Measurements from ENCODE around the gene MPPED1.

The MPPED1 gene

DNA sequence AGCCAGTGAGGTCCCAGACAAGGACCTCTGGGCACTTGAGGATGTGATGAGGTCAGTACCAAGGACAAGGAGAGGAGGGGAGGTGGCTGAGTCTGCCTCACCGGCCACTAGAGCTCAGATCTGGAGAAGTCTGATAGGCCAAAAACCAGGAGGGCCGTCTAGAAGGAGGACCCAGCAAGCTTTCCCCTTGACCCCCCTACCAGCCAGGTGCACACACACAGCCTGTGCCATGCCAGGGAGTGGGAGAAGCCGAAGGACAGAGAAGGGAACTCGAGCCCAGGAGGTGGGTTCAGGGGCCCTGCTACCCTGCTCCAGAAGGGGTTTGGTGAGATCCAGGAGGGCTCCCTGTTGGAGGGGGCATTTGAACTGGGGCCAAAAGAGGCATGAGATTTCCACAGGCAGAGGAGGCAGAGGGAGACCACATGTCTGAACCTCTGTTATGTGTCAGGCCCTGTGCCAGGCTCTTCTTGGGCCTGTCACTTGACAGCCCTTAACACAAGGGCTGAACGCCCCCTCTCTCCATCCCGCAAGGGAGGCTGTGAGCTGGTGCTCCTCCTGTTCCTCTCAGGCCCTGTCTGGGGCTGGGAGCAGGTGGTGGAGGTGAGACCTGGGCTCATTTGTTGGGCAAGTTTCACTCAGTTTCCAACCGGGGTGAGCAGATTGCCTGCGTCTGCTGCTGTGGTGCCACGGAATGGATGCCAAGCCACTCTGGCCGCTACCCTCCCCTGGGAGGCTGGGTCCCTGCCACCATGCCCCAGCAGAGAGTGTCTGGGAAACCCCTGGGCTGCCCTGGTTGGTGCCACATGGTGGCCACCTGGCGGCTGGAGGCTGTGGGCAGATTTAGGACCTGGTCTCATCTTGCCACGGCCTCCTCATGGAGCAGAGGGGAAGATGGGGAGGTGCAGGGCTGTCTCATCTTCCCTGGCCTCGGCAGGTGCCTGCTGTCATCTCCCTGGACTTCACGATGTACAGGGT is 65.2 kb downstream of the MPPED1 start:
- DNase-seq (ENCODE audit: low spot score), result no peak

DNA sequence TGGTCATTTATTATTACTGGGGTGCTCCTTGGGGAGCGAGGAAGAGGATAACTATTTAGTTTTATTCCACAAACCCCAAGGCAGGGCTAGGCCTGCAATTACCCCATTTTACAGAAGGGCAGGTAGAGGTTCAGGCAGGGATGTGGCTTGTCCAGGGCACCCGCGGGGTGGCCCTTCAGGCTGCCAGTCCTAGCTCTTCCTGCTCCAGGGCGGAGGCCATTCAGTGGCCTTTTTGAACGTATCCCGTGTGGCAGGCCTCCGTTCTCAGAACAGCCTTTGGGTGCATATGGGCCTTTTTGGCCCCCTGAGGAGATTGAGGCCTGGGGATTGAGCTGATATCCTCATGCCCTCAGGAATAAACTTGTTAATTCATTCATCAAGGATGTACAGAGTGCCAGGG is 66.2 kb downstream of the MPPED1 start:
- no peak for DNase-seq (ENCODE audit: low spot score)

DNA sequence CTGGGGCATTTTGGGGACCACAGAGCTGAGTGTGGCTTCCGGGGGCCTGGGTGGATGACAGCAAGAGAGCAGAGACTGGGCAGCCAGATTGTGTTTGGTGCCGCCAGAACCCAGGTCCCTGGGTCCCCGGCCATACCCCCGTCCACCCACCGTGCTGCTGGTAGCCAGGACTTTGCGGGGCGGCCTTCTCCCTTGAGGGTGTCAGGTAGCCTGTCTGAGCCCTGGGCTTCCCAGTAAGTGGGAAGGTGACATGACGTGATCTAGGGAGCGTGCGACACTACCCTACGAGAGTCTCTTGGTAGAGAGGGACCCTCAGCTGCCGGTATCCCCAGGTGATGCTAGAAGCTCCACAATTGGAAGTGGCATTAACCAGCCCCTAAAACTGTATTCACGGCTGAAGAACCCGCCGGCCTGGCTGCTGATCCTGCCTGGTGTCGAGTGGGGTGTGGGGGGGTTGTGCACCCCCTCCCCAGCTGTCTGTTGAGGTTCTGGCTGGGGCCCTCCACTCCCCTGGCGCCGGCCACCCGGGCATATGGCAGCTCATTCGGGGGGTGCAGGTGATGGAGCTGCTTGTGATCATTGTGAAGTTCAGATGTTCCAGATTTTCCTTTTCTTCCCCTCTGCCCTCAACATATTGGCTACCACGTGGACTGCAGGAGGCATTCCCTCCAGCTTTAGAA is 66.9 kb downstream of the MPPED1 start:
- DNase-seq (ENCODE audit: low spot score), result no peak

DNA sequence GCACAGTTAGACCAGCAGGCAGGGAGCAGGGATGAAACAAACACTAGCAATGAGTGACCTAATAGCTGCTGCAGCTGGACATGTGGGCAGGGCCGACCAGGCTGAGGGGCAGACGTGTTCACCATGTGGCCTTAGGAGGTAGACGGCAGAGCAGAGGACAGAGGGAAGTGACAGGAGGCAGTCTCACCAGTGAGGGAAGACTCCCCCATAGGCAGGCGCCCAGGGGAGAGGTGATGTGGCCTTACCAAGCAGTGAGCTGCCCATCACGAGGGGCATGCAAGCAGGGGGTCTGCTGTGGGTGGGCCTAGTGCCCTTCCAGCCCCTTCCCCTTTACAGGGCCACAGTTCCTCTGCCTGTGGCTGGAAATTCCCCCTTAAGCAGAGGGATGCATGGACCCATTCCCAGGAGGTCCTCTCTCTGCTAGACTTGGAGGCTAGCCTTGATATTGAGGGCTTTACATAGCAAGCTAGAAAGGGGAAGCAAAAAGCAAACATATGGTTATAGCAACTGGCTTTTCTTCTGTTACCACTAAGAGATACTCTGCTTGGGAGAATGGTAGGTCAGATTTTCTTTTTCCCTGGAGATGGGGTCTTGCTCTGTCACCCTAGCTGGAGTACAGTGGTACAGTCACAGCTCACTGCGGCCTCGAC is 67.6 kb downstream of the MPPED1 start:
- no peak for DNase-seq (ENCODE audit: low spot score)

DNA sequence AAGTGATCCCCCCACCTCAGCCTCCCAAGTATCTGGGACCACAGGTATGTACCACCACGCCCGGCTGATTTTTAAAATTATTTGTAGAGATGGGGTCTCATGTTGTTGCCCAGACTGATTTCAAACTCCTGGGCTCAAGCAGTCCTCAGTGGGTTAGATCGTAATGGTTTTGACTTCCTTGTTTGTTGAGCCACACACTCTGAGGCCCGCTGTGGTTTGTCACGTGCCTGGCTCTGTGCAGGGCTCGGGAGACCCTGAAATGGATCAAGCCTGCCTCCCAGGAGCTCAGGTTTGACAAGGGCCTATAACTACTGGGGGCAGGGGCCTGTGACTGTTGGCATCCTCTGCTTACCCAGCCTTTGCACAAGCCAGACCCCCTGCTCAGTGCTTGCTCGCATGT is 68.1 kb downstream of the MPPED1 start:
- no peak for DNase-seq (ENCODE audit: low spot score)

DNA sequence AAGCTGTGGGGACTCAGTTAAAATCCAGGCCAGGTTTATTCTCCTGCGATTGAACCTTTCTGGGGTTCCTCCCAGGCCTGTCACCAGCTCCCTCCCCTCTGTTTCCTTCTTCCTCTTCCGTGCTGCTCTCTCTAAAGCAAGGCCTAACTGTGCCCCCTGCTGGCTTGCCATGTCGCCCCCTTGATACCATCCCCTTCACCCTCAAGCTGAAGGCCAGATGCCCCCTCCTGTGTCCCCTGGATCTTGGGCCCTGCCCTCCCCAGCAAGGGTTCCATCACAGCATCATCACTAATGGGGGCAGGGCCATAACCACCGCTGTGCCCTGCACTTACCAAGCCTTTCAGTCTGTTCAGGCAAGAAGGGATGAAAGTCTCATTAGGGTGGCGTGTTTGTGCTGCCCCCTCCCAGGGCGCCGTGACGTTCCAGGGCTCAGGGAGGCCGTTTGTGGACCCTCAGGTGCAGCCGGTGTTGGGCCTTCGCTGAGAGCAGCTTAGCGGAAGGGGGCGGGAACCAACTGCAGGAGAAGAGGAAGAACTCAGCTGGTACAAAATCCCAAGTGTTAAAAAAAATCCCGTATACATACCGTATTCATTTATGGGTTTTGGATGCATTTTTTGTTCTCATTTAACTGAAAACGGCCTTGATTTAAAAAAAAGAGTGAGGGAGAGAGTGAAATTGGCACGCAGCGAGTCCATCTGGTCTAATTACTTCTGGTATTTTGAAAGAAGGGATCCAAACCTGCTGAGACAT is 69.9 kb downstream of the MPPED1 start:
- no peak for DNase-seq (ENCODE audit: low spot score)

DNA sequence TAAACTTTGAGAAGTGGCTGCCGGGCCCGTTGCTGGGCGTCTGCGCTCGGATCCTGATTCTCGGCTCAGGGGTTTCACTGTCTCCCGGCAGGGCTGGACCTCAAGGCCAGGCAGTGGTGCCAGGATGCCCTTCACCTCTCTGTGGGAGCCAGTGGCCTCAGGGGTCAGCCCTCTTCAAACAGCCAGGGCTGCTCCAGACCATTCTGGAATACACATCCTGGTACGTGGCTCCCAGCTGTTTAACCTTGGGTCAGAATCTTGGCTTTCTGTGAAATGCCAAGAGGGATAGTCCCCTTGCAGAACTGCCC is 70.5 kb downstream of the MPPED1 start:
- DNase-seq (ENCODE audit: low spot score), result no peak

DNA sequence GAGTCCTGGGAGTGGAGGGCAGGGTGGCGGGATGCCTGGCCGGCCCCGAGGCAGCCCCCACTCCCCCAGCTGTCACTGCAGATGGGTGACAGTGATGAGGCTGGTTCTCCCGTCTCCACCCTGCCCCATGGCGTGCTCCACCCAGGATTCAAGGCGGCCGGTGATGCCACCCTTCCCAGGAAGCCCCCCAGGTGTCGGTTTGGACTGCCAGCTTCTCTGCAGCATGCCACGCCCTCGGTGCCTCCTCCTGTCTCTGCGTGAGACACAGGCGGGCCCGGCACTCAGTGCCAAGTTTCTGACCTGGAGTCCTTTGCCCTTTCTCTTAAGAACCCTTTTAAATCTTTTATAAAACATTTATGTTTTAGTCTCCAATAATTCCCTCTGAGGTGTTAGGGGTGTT is 71.5 kb downstream of the MPPED1 start:
- DNase-seq (ENCODE audit: low spot score), result no peak

DNA sequence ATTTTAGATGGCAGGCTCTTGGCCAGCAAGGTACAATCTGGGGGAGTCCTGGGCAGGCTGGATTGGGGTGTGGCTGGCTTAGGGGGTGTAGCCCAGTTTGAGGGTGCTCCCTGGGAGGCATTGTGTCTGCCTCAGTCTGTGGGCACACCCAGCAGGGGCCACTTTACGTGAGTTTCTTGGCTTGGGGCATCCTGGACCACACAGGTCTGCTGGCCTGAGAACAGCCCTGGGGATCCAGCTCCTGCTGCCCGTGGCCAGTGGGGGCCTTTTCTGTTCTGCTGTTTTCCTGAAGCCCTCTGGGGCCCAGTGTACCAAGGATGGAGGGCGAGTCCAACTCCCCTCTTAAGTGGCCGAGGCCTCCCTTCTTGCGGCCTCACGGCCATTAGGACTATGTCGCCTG is 71.9 kb downstream of the MPPED1 start:
- no peak for DNase-seq (ENCODE audit: low spot score)

DNA sequence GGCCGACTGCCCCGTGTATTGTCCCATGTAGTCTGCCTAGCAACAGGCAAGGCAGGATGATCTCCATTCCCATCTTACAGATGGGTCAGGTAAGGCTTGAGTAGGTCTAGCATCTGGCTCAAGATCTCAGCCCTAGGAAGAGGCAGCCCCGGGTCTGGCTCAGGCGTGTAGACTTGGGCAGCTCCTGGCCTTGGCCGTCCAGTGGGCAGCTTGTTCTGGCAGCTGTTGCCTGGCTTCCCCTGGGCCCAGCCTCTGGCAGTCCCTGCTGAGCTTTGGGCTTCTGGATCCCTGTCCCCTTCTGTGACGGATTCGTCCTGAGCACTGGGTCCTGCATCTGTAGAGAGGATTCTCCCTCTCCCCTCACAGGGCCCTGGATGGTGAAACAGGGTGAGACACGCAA is 72.4 kb downstream of the MPPED1 start:
- no peak for DNase-seq (ENCODE audit: low spot score)

DNA sequence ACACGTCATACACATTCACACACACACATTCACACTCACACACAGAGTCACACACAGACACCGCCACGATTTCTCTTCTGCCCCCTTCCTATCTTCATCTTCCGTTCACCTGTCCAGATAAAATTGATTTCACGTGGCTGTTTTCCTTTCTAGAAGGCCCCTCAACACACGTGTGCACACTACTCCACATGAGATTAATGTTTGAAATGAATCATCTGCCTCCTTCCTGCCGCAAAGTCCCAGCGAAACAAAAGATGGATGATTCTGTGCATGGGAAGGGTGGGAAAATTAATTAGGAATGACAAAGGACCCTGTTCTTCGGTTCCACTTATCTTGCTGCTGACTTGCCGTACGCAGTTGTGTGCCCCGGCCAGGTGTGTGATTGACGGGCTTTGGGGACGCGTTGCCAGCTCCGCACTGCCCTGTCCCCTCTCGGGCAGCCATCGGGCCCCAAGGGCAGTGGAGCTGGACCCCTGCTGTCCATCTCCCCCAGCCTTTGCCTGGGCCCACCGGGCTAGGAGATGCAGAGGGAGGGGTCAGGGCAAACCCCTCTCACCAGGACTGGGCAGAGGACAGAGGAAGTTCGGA is 73.8 kb downstream of the MPPED1 start:
- no peak for DNase-seq (ENCODE audit: low spot score)

DNA sequence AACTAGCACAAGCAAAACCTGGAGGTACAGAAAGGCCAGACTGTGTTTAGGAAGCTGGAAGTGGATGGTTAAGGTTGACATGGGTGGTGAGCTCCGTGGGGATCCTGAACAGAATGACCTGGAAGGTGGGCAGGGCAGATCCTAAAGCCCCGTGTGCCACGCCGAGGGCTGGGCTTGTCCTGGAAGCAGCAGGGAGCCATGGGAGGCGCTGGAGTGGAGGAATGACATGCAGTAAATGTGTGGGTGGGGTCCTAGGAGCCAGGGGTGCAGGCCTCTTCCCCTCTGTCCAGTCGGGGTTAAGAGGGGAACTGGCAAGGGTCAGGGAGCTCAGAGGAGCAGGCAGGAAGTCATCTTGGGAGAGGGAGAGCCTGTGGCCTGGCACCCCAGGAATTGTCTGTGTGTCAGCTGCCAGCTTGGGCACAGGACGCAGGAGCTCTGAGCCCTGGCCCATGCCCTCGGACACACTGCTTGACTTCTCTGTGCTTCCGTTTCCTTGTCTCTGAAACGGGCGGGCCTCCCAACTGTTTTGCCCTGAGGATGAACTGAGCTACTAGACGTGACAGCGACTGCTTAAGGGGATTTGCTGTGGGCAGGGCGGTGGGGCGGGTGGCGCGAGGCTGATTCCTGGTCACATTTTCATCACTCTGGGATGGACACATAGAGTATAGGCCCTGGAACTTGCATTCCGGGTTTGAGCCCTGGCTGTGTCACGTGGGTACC is 75.7 kb downstream of the MPPED1 start:
- DNase-seq (ENCODE audit: low spot score), result no peak

DNA sequence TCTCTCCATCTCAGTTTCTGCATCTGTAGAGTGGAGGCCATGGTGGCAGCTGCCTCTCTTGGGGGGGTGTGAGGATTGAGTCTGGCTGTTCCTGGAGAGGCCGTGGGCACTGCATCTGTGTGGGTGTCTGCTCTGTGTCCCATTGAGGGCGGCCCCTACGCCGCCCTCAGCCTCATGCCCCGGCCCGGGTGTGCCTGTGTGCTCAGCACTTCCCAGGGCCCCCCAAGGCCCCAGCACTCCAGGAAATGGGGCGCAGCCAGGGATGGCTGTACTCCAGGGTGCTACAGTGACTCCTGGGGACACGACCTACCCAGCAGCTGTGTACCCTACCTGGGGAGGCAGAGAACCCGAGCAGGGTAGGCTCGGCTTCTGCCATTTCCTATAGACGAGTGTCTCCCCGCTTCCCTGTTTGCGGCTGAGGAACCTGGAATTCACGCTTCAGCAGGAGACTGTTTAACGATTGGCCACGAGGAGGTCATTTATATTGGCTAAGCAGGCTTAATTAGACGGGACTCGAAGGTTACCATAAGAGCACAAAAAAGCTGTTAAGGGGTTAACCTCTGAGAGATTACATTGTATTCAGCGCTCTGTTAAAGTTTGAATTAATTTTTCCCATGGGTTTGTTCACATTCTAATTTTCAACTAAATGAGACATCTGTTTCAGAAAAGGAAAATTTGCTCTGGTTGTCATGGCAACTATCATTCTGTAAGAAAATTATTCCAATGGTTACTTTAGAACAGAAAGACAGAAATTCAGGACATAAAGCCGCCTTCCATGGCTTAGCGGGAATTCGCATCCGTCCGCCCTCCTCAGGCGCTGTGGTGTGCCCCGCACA is 76.4 kb downstream of the MPPED1 start:
- DNase-seq (ENCODE audit: low spot score), result no peak

DNA sequence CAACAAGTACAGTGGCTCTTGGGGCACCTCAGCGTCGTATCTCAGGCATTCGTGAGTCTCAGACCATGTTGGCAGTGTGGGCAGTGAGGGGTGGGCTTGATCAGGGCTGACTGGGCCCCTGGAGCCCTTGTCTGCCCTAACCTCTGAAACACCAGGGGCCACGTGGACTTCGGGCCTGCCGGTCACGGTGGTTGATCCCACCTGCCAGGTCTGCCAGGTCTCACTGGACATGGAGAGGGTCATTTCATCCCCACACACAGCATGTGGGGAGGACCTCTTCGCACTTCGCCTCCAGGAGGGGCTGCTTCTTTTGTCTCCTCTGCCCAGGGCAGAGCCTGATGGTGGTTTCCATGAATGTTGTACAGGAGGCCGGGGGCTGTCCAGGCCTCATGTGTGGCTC is 77.1 kb downstream of the MPPED1 start:
- DNase-seq (ENCODE audit: low spot score), result no peak

DNA sequence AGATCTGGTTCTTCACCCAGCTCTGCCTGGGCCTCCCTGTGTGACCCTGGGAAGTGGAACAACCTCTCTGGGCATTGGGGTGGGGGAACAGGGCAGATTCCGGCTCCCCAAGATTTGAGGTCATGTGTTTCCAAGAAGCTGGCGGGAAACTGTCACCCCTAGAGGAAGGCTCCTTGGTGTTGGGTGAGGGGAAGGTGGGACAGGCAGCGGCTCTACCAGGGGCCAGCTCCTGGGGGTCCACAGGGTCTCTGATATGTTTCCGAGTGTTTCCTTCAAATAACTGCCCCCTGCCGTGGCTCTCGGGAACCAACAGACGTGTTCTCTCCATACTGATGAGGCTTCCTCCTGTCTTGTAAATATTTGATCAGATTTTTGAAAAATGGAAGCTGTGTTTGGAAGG is 78.5 kb downstream of the MPPED1 start:
- no peak for DNase-seq (ENCODE audit: low spot score)

DNA sequence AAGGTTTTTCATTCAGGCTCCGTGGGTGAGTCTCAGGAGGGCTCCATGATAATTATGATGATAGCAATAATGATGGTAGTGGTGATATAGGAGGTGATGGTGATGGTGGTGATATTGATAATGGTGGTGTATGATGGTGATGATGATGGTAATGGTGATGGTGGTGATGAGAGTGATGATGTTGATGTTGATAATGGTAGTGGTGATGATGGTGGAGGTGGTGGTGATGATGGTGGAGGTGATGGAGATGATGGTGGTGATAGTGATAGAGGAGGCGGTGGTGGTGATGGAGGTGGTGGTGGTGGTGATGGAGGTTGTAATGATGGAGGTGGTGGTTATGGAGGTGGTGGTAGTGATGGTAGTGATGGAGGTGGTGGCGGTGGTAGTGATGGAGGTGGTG is 79.4 kb downstream of the MPPED1 start:
- DNase-seq (ENCODE audit: low spot score), result no peak

DNA sequence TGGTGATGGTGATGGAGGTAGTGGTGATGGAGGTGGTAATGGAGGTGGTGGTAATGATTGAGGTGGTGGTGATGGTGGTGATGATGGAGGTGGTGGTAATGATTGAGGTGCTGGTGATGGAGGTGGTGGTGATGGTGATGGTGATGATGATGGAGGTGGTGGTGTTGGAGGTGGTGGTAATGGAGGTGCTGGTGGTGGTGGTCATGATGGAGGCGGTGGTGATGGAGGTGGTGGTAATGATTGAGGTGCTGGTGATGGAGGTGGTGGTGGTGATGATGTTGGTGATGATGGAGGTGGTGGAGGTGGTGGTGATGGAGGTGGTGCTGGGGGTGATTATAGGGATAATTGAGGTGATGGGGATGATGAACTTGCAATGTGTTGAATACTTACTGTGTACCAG is 79.9 kb downstream of the MPPED1 start:
- DNase-seq (ENCODE audit: low spot score), result no peak

DNA sequence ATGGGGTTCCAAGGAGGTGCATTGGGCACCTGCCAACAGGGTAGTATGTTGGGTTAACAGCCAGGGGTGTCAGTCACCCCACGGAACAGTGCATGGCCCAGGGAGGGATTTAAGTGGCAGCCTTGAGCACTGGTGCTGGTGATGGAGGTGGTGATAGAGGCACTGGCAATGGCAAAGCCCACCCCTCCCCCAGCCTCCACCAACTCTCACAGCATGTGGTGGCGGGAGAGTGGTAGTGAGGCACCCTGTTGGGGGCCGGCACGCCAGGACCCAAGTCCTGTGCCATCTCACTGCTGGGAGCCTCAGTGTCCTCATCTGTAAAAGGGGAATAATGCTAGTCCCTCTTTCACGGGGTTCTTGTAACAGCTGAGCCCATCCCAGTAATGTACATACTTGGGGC is 81.5 kb downstream of the MPPED1 start:
- no peak for DNase-seq (ENCODE audit: low spot score)

DNA sequence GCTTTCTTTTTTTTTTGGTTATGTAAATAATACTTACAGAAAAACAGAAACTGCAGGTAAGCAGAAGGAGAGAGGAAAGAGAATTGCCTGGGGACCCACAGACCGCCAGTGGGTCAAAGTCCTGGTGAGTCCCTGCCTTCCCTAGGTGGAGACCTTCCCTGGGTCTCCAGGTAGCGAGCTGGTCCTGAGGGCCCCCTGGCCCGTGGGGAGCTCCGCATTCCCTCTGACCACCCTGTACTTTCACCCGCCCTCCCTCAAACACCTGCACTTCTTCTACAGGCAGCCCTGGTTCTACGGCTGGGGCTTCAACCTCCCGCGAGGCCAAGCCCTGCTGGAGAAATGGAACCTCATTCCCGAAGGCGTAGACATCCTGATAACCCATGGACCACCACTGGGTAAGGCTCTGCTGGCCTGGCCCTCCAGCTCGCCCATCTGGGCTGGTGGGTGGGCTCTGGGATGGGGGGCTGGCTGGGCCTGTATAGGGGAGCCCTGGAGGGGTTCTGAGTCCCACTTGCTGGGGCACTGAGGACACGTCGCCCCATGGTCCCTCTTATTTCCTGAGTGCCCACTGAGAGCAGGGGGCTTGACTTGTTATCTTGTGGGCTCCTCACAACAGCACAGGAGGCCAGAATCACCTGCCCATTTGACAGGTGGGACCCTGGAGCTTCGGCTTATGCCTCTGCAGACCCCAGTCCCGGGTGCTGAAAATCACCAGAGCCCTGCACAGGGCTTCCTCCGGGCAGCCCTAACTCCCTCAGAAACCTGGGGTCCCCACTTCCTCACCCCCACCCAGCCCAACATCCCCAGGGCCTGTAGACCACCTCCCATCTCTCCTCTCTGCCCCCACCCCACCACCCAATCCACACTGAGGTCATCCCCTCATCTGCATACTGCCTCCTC is 86.4 kb downstream of the MPPED1 start:
- DNase-seq (ENCODE audit: low spot score), result no peak
